Measurements from ENCODE around the gene GNAQ. TPM values are rescaled to one million over a fixed set of nuclear protein-coding genes. Genes with fewer than 3 reads are reported as not detected.

GNAQ gene
- total and polyA plus RNA-seq, 2 of the 4 experiments (the other 2 are of a cell fraction) = 23.1 to 50.7 TPM

DNA sequence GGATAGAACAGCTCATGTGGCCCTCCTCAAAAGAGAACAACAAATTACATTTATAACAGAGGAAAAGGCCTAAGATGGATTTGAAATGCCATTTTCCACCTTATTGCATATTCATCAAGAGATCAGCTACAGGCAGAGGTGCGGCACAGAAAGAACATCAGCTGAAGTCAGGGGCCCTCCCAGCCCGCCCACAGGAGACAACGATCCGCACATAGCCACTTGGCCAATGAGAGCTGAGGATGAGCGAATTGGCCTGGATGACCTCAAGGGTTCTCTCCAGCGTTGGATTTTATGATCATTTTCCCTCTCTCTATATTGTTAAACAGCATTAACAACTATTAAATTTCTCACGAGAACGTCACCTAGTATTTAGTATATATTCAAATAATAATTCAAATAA lies 97.6 kb downstream of the GNAQ start:
- Histone ChIP-seq H3K4me2 (ENCODE audit: low read depth, low read length) (no peak overlapping the region), H2BK5ac (ENCODE audit: low read depth, low read length, poor library complexity, severe bottlenecking) (no peak overlapping the region), H3K18ac (ENCODE audit: low read depth, low read length) (no peak overlapping the region), H3K27me3 (ENCODE audit: control insufficient read depth, insufficient read depth, low read length) (no peaks in the 10 kb centered on the region), H4K20me1 (ENCODE audit: insufficient read depth, low read length) (peaks cover 18% of the 10 kb centered on the region), H3K56ac (ENCODE audit: extremely low read depth, insufficient read depth, low read length) (no peak overlapping the region), H3K36me3 (ENCODE audit: control insufficient read depth, insufficient read depth, low read length) (no peaks in the 10 kb centered on the region), H2AK5ac (ENCODE audit: low read depth, low read length) (no peak overlapping the region), H2AFZ (replicated peaks; ENCODE audit: low read length, poor library complexity) (no peak overlapping the region), H4K8ac (ENCODE audit: low read depth in 2 of 2, low read length in 2 of 2) (no peak overlapping the region), H3K4me3 (ENCODE audit: insufficient read depth, low read depth, low read length) (no peak overlapping the region), H3K9me3 (ENCODE audit: control insufficient read depth, insufficient read depth, low read length) (no peaks in the 10 kb centered on the region), H3K4me1 (ENCODE audit: control insufficient read depth, insufficient read depth, low read length) (peaks cover 2% of the 10 kb centered on the region), H3K9ac (ENCODE audit: low read depth, low read length) (no peak overlapping the region), H3K23ac (ENCODE audit: low read depth, low read length) (no peak overlapping the region), H2BK20ac (ENCODE audit: low read depth, low read length) (no peak overlapping the region), H2AK9ac (replicated peaks; ENCODE audit: low read depth, low read length, poor library complexity) (no peak overlapping the region), H4K91ac (ENCODE audit: insufficient read depth, low read depth, low read length) (no peak overlapping the region), H2BK15ac (ENCODE audit: low read depth, low read length) (no peak overlapping the region), H3K9me1 (ENCODE audit: insufficient read depth, low read length) (peaks cover 2% of the 10 kb centered on the region; the same call in 1 of the 2 replicates), H4K5ac (ENCODE audit: low read depth, low read length) (no peak overlapping the region), H3K27ac (ENCODE audit: insufficient read depth, low read length) (no peak overlapping the region), H3K4ac (ENCODE audit: low read depth, low read length) (no peak overlapping the region), H2BK120ac (ENCODE audit: low read depth, low read length) (no peak overlapping the region), H3K79me1 (ENCODE audit: low read depth in 1 of 2, low read length in 2 of 2) (peaks cover 23 to 41% of the 10 kb centered on the region in 2 experiments), H3K14ac (replicated peaks; ENCODE audit: low read depth, low read length) (no peak overlapping the region)
- POLR2A ChIA-PET (ENCODE audit: unreplicated experiment) = no interaction called here
- in situ Hi-C loops (cut with MboI; ENCODE audit: low sequenced_read_pairs) = no loop called here
- TF ChIP-seq, protein P1, sequence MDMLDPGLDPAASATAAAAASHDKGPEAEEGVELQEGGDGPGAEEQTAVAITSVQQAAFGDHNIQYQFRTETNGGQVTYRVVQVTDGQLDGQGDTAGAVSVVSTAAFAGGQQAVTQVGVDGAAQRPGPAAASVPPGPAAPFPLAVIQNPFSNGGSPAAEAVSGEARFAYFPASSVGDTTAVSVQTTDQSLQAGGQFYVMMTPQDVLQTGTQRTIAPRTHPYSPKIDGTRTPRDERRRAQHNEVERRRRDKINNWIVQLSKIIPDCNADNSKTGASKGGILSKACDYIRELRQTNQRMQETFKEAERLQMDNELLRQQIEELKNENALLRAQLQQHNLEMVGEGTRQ (IDR thresholded peaks at IDR 0.05; ENCODE audit: low read depth, low read length) = no peak
- TF ChIP-seq, protein P2, sequence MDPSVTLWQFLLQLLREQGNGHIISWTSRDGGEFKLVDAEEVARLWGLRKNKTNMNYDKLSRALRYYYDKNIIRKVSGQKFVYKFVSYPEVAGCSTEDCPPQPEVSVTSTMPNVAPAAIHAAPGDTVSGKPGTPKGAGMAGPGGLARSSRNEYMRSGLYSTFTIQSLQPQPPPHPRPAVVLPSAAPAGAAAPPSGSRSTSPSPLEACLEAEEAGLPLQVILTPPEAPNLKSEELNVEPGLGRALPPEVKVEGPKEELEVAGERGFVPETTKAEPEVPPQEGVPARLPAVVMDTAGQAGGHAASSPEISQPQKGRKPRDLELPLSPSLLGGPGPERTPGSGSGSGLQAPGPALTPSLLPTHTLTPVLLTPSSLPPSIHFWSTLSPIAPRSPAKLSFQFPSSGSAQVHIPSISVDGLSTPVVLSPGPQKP (IDR thresholded peaks at IDR 0.05; ENCODE audit: borderline replicate concordance, low read depth, low read length) = no peak
- TF ChIP-seq MXI1 (IDR thresholded peaks at IDR 0.05; ENCODE audit: borderline replicate concordance, low read depth, low read length) (no peak), CHD1 (IDR thresholded peaks at IDR 0.05; ENCODE audit: low read depth, low read length) (no peak), RCOR1 (IDR thresholded peaks at IDR 0.05; ENCODE audit: insufficient replicate concordance, low read length) (no peak), MAFK (IDR thresholded peaks at IDR 0.05; ENCODE audit: low read depth, low read length) (no peak), RFX5 (IDR thresholded peaks at IDR 0.05; ENCODE audit: low read depth, low read length) (no peak), NFE2L2 (IDR thresholded peaks at IDR 0.05; ENCODE audit: low read depth, low read length) (no peak)
- ATAC-seq (ENCODE audit: low read depth) = no peak
- BruUV-seq (replicated peaks) = no TSS peak
- dilution Hi-C loops (cut with HindIII; ENCODE audit: low sequenced_read_pairs, unreplicated experiment) = no loop called here
- intact Hi-C loops (cut with micrococcal nuclease) = no loop called here
- CTCF ChIA-PET = no interaction called here
- WGBS, 2 experiments (ENCODE audit: extremely low coverage in 2 of 2, insufficient read length in 1 of 2) = no CpG with 5 or more reads among the region's 8 CpGs
- no peak for DNase-seq

Measured in IMR-90 (cell line).